ENCODE measurements around the gene ZNF217. TPM values are rescaled to one million over a fixed set of nuclear protein-coding genes. Genes with fewer than 3 reads are reported as not detected.
"Not testable (repeated sequence)": the region's sequence is repeated elsewhere in the genome, so short reads cannot be mapped to it uniquely, and the experiment has no call there.

Gene ZNF217
- total RNA-seq, 1 experiment from 2014 or later = 210 TPM

- intact Hi-C loops (cut with micrococcal nuclease; ENCODE audit: unreplicated experiment) = no loop called here
- TF ChIP-seq CTCF (IDR thresholded peaks at IDR 0.05) (no peak), REST (IDR thresholded peaks at IDR 0.05; ENCODE audit: insufficient read depth in 1 of 2, low read depth in 2 of 2, low read length in 1 of 2) (no peak), POLR2AphosphoS5 (IDR thresholded peaks at IDR 0.05; ENCODE audit: low read depth, low read length) (no peak), TCF7L2 (IDR thresholded peaks at IDR 0.05; ENCODE audit: low read depth, low read length) (no peak), SIN3A (IDR thresholded peaks at IDR 0.05; ENCODE audit: borderline replicate concordance, insufficient read depth, low read depth, low read length) (no peak)
- H3K4me1 ChIP-seq (ENCODE audit: control insufficient read depth, insufficient read depth, low read length) = no peaks in the 10 kb centered on the region
- DNase-seq (ENCODE audit: low read depth, low spot score) = no peak
- no peak overlapping the region for H3K4me3 ChIP-seq (ENCODE audit: low read depth in 2 of 2, low read length in 2 of 2)
- H3K36me3 ChIP-seq (ENCODE audit: control insufficient read depth, insufficient read depth, low read length) = no peaks in the 10 kb centered on the region
- POLR2A ChIA-PET = no interaction called here
- CTCF ChIA-PET = no interaction called here
- BruUV-seq (replicated peaks) = no TSS peak
- no peak overlapping the region for H3K27ac ChIP-seq (ENCODE audit: low read length)
- H3K9me3 ChIP-seq (ENCODE audit: control insufficient read depth, insufficient read depth, low read depth, low read length) = no peaks in the 10 kb centered on the region
- in situ Hi-C loops (cut with HindIII; ENCODE audit: low pct_unique_long_range_greater_than_20kb, low sequenced_read_pairs) = no loop called here
- ATAC-seq = peak; percentile 49; the same call in 1 of the 2 replicates
- H3K27me3 ChIP-seq (ENCODE audit: control insufficient read depth, insufficient read depth, low read length) = no peaks in the 10 kb centered on the region
Measured at GRCh38 chr20:53527196-53527595, 66.4 kb downstream of the ZNF217 start.

- H3K27me3 ChIP-seq (ENCODE audit: control insufficient read depth, insufficient read depth, low read length) = no peaks in the 10 kb centered on the region
- DNase-seq (ENCODE audit: low read depth, low spot score) (no peak), ATAC-seq (no peak)
- H3K27ac ChIP-seq (ENCODE audit: low read length) = no peak overlapping the region
- CTCF ChIA-PET = no interaction called here
- no peak overlapping the region for H3K4me3 ChIP-seq (ENCODE audit: low read depth in 2 of 2, low read length in 2 of 2)
- H3K36me3 ChIP-seq (ENCODE audit: control insufficient read depth, insufficient read depth, low read length) = no peaks in the 10 kb centered on the region
- POLR2A ChIA-PET = no interaction called here
- no TSS peak for BruUV-seq (replicated peaks)
- in situ Hi-C loops (cut with HindIII; ENCODE audit: low pct_unique_long_range_greater_than_20kb, low sequenced_read_pairs) = no loop called here
- 0 out of 2 replicates have a peak, but pooled peaks cover 3% of the 10 kb centered on the region for H3K4me1 ChIP-seq (ENCODE audit: control insufficient read depth, insufficient read depth, low read length)
- H3K9me3 ChIP-seq (ENCODE audit: control insufficient read depth, insufficient read depth, low read depth, low read length) = no peaks in the 10 kb centered on the region
- TF ChIP-seq SIN3A (IDR thresholded peaks at IDR 0.05; ENCODE audit: borderline replicate concordance, insufficient read depth, low read depth, low read length) = no peak
- TF ChIP-seq CTCF (IDR thresholded peaks at IDR 0.05) = no peak
- no peak for TF ChIP-seq POLR2AphosphoS5 (IDR thresholded peaks at IDR 0.05; ENCODE audit: low read depth, low read length)
- TF ChIP-seq TCF7L2 (IDR thresholded peaks at IDR 0.05; ENCODE audit: low read depth, low read length) = no peak
- intact Hi-C loops (cut with micrococcal nuclease; ENCODE audit: unreplicated experiment) = no loop called here
Measured at GRCh38 chr20:53524589-53525312, 68.9 kb downstream of the ZNF217 start.

GRCh38 chr20:53523615-53524014 lies 70.0 kb downstream of the ZNF217 start:
- ATAC-seq; H3K27me3 ChIP-seq (ENCODE audit: control insufficient read depth, insufficient read depth, low read length); CTCF ChIA-PET; DNase-seq (ENCODE audit: low read depth, low spot score); H3K9me3 ChIP-seq (ENCODE audit: control insufficient read depth, insufficient read depth, low read depth, low read length); H3K4me3 ChIP-seq (ENCODE audit: low read depth in 2 of 2, low read length in 2 of 2); H3K4me1 ChIP-seq (ENCODE audit: control insufficient read depth, insufficient read depth, low read length); H3K36me3 ChIP-seq (ENCODE audit: control insufficient read depth, insufficient read depth, low read length); H3K27ac ChIP-seq (ENCODE audit: low read length); POLR2A ChIA-PET; in situ Hi-C loops (cut with HindIII; ENCODE audit: low pct_unique_long_range_greater_than_20kb, low sequenced_read_pairs); intact Hi-C loops (cut with micrococcal nuclease; ENCODE audit: unreplicated experiment); BruUV-seq (replicated peaks): not testable (repeated sequence)
